H1 (cell line): Measurements from ENCODE around the gene TRAT1. TPM values are rescaled to one million over a fixed set of nuclear protein-coding genes. Genes with fewer than 3 reads are reported as not detected.
A peak's percentile ranks its signal among the peaks of the same experiment; 100 is the strongest.

ENCODE experiments used
- CTCF ChIA-PET: fragments of 300-600 bp; sonication (Branson Sonifier 250); formaldehyde crosslinking; loops from one replicate; lab custom pipeline; 2021; ENCODE audit not compliant: partially characterized antibody; lab: Charles Lee
- POLR2A ChIA-PET: fragments of 300-600 bp; sonication (Branson Sonifier 250); formaldehyde crosslinking; loops from one replicate; lab custom pipeline; 2021; ENCODE audit warnings: inconsistent platforms; ENCODE audit not compliant: partially characterized antibody; lab: Charles Lee
- DNase-seq, 2 experiments: peaks; one replicate each; pipeline versions ENCODE4 v3.0.0 to v3.0.0-alpha.2; 2010 to 2022; ENCODE audit warnings: low spot score in 2 of 2, low read depth in 1 of 2, mixed read lengths in 1 of 2
- FAIRE-seq: peaks from 2 replicates; lab custom pipeline; 2011; peaks lifted over from hg19 to GRCh38; lab: Jason Lieb, UNC
- H2AFZ ChIP-seq: 2 replicates; pipeline ENCODE4 v1.8.1; 2012; ENCODE audit warnings: low read length, inconsistent platforms
- H2AK5ac ChIP-seq: 2 replicates; pipeline ENCODE4 v1.6.1; 2013; ENCODE audit warnings: low read depth, low read length
- H2BK120ac ChIP-seq: replicated peaks from 2 replicates; pipeline ENCODE3; 2013; ENCODE audit warnings: low read depth, low read length, inconsistent platforms
- H2BK12ac ChIP-seq: 2 replicates; pipeline ENCODE4 v1.6.1; 2013; ENCODE audit warnings: low read depth, low read length
- H2BK15ac ChIP-seq: 2 replicates; pipeline ENCODE4 v1.6.1; 2013; ENCODE audit warnings: low read length
- H2BK20ac ChIP-seq: 2 replicates; pipeline ENCODE4 v1.6.1; 2013; ENCODE audit warnings: low read length
- H2BK5ac ChIP-seq: 2 replicates; pipeline ENCODE4 v1.6.1; 2013; ENCODE audit warnings: low read depth, low read length
- H3K14ac ChIP-seq: 2 replicates; pipeline ENCODE4 v1.6.1; 2013; ENCODE audit warnings: inconsistent platforms; ENCODE audit not compliant: insufficient read length
- H3K18ac ChIP-seq: 2 replicates; pipeline ENCODE4 v1.6.1; 2013; ENCODE audit warnings: low read length; ENCODE audit errors: extremely low read depth
- H3K23ac ChIP-seq: 2 replicates; pipeline ENCODE4 v1.6.1; 2013; ENCODE audit warnings: inconsistent platforms; ENCODE audit not compliant: insufficient read length
- H3K23me2 ChIP-seq: 2 replicates; pipeline ENCODE4 v1.6.1; 2013; ENCODE audit warnings: low read depth, low read length
- H3K27ac ChIP-seq: 2 replicates; pipeline ENCODE4 v1.6.1; 2011; ENCODE audit warnings: low read depth, low read length, inconsistent platforms
- H3K27me3 ChIP-seq, 4 experiments: replicated peaks in 1 of 4; 1 replicate in 1 of 4; 2 replicates in 3 of 4; pipeline versions ENCODE4 v1.6.1 to v1.8.1; 2011 to 2013; ENCODE audit warnings: low read length in 3 of 4, mild to moderate bottlenecking in 3 of 4, inconsistent platforms in 2 of 4, mixed read lengths in 2 of 4, moderate library complexity in 1 of 4; ENCODE audit not compliant: control insufficient read depth in 3 of 4, insufficient read depth in 3 of 4; ENCODE audit errors: extremely low read depth in 1 of 4
- H3K36me3 ChIP-seq, 4 experiments: 2 replicates each; pipeline versions ENCODE4 v1.6.1 to v1.8.1; 2011 to 2013; ENCODE audit warnings: mild to moderate bottlenecking in 4 of 4, low read length in 3 of 4, moderate library complexity in 2 of 4, control low read depth in 1 of 4, inconsistent platforms in 1 of 4; ENCODE audit not compliant: insufficient read depth in 4 of 4, control insufficient read depth in 2 of 4
- H3K4ac ChIP-seq: replicated peaks from 2 replicates; pipeline ENCODE3; 2013; ENCODE audit warnings: low read length, low read depth, mixed read lengths, inconsistent platforms; ENCODE audit not compliant: insufficient read length
- H3K4me1 ChIP-seq, 4 experiments: replicated peaks in 1 of 4; 1 replicate in 1 of 4; 2 replicates in 3 of 4; pipeline versions ENCODE4 v1.6.1 to v1.8.1; 2011 to 2013; ENCODE audit warnings: low read length in 3 of 4, inconsistent platforms in 2 of 4, mixed read lengths in 1 of 4; ENCODE audit not compliant: insufficient read depth in 4 of 4, control insufficient read depth in 3 of 4
- H3K4me2 ChIP-seq, 2 experiments: 2 replicates each; pipeline versions ENCODE4 v1.6.1 to v1.8.1; 2011 to 2013; ENCODE audit warnings: low read depth in 2 of 2, low read length in 2 of 2, control low read depth in 1 of 2, inconsistent platforms in 1 of 2, mild to moderate bottlenecking in 1 of 2; ENCODE audit not compliant: insufficient read depth in 1 of 2
- H3K4me3 ChIP-seq, 4 experiments: fragments of 200-600, 300-600 bp in 1 of 4; sonication (generic), shearing (Covaris generic), sonication (Bioruptor Twin) in 1 of 4; 2 replicates each; pipeline versions ENCODE4 v1.5.1 to v1.8.1; 2011 to 2016; ENCODE audit warnings: low read length in 4 of 4, low read depth in 3 of 4, control low read depth in 2 of 4, inconsistent platforms in 2 of 4, mild to moderate bottlenecking in 2 of 4, mixed read lengths in 1 of 4, moderate library complexity in 1 of 4; ENCODE audit not compliant: insufficient read depth in 2 of 4; ENCODE audit errors: extremely low read depth in 1 of 4
- H3K56ac ChIP-seq: replicated peaks from 2 replicates; pipeline ENCODE3; 2013; ENCODE audit warnings: low read depth, mild to moderate bottlenecking, mixed read lengths, low read length, inconsistent platforms; ENCODE audit not compliant: insufficient read length
- H3K79me1 ChIP-seq: 2 replicates; pipeline ENCODE4 v1.6.1; 2013; ENCODE audit warnings: low read depth, low read length, control low read depth
- H3K79me2 ChIP-seq, 2 experiments: 2 replicates each; pipeline versions ENCODE4 v1.6.1 to v1.8.1; 2012 to 2013; ENCODE audit warnings: low read length in 2 of 2, mild to moderate bottlenecking in 2 of 2, inconsistent platforms in 1 of 2; ENCODE audit not compliant: insufficient read depth in 2 of 2, control insufficient read depth in 1 of 2
- H3K9ac ChIP-seq, 4 experiments: replicated peaks in 1 of 4; 1 replicate in 1 of 4; 2 replicates in 3 of 4; pipeline versions ENCODE4 v1.6.1 to v1.8.1; 2011 to 2013; ENCODE audit warnings: low read depth in 3 of 4, low read length in 3 of 4, control low read depth in 2 of 4, mild to moderate bottlenecking in 2 of 4, moderate library complexity in 2 of 4, inconsistent platforms in 1 of 4; ENCODE audit errors: extremely low read depth in 1 of 4
- H3K9me3 ChIP-seq, 2 experiments: 2 replicates each; pipeline versions ENCODE4 v1.6.1 to v1.8.1; 2012 to 2013; ENCODE audit warnings: mild to moderate bottlenecking in 2 of 2, moderate library complexity in 2 of 2, control low read depth in 1 of 2, inconsistent platforms in 1 of 2, low read depth in 1 of 2, low read length in 1 of 2, mixed read lengths in 1 of 2; ENCODE audit not compliant: insufficient read depth in 2 of 2
- H4K20me1 ChIP-seq, 2 experiments: replicated peaks in 1 of 2; 2 replicates each; pipeline versions ENCODE3 to v1.8.1; 2011 to 2013; ENCODE audit warnings: inconsistent platforms in 2 of 2, low read length in 2 of 2, mild to moderate bottlenecking in 1 of 2; ENCODE audit not compliant: insufficient read depth in 2 of 2, control insufficient read depth in 1 of 2
- H4K5ac ChIP-seq: 2 replicates; pipeline ENCODE4 v1.6.1; 2013; ENCODE audit warnings: low read length, low read depth, mixed read lengths, inconsistent platforms; ENCODE audit not compliant: insufficient read length
- H4K8ac ChIP-seq: 2 replicates; pipeline ENCODE4 v1.8.0; 2013; ENCODE audit warnings: mild to moderate bottlenecking, moderate library complexity, low read length, inconsistent platforms; ENCODE audit not compliant: insufficient read depth; ENCODE audit errors: extremely low read depth
- H4K91ac ChIP-seq: replicated peaks from 2 replicates; pipeline ENCODE3; 2013; ENCODE audit warnings: low read length, mixed read lengths, inconsistent platforms; ENCODE audit not compliant: insufficient read length
- CBX8 ChIP-seq: fragments of 300-800, 300-1000 bp; sonication (generic); IDR thresholded peaks from 2 replicates; pipeline ENCODE4 v1.7.1; 2016; ENCODE audit warnings: low read depth, low read length, borderline replicate concordance
- GTF2F1 ChIP-seq: IDR thresholded peaks from 2 replicates; pipeline ENCODE4 v1.6.1; 2012; ENCODE audit warnings: low read depth, low read length, improper control_type of control experiment, borderline replicate concordance
- RNF2 ChIP-seq: fragments of 200-900, 300-1000 bp; sonication (generic); IDR thresholded peaks from 2 replicates; pipeline ENCODE4 v1.7.1; 2016; ENCODE audit warnings: borderline replicate concordance, low read depth, mild to moderate bottlenecking, antibody characterized with exemption, low read length; ENCODE audit not compliant: poor library complexity, severe bottlenecking; ENCODE audit errors: missing control alignments
- WGBS, 2 experiments: shearing (Covaris generic) in 1 of 2; methylation state at CpG; one replicate each; pipeline versions ENCODE4 v1.1.6 to v1.1.7; 2013 to 2015; ENCODE audit warnings: low lambda C conversion rate in 2 of 2, mixed read lengths in 2 of 2, inconsistent platforms in 1 of 2, low coverage in 1 of 2, missing lambda C conversion rate in 1 of 2; ENCODE audit not compliant: insufficient replicate concordance in 2 of 2, insufficient coverage in 1 of 2, insufficient read length in 1 of 2; ENCODE audit errors: extremely low coverage in 1 of 2, missing lambda C conversion rate in 1 of 2; 5-methylcytosine and 5-hydroxymethylcytosine counted together
- polyA plus RNA-seq, 7 experiments: library from polyadenylated mRNA; depleted of rRNA in 3 of 7; stranded (reverse) in 5 of 7; unstranded in 2 of 7; fragments of >200 nt in 5 of 7; fragments of 200-250 nt in 2 of 7; gene quantifications; 1 replicate in 5 of 7; 2 replicates in 1 of 7; 4 replicates in 1 of 7; pipeline versions ENCODE4 v1.2.1 to v1.2.3, GENCODE V29; 2011 to 2013; ENCODE audit warnings: missing spikeins in 2 of 7, mixed read lengths in 2 of 7
- total RNA-seq: library from RNA; stranded (reverse); fragmentation: NEBNext Ultra II Directional; extraction: Animal tissue kit (Norgen Biotek cat#: 25700); gene quantifications from 2 replicates; pipeline ENCODE4 v1.2.1, GENCODE V29; 2021
- TF ChIP-seq, protein P1 (sequence below): IDR thresholded peaks from 2 replicates; pipeline ENCODE4 v1.6.1; 2011; ENCODE audit warnings: low read length, improper control_type of control experiment

TRAT1 gene
- total and polyA plus RNA-seq, 2 of the 8 experiments (the other 6 are each of a cell fraction or from before 2014, with no cell fraction given) = not detected

DNA sequence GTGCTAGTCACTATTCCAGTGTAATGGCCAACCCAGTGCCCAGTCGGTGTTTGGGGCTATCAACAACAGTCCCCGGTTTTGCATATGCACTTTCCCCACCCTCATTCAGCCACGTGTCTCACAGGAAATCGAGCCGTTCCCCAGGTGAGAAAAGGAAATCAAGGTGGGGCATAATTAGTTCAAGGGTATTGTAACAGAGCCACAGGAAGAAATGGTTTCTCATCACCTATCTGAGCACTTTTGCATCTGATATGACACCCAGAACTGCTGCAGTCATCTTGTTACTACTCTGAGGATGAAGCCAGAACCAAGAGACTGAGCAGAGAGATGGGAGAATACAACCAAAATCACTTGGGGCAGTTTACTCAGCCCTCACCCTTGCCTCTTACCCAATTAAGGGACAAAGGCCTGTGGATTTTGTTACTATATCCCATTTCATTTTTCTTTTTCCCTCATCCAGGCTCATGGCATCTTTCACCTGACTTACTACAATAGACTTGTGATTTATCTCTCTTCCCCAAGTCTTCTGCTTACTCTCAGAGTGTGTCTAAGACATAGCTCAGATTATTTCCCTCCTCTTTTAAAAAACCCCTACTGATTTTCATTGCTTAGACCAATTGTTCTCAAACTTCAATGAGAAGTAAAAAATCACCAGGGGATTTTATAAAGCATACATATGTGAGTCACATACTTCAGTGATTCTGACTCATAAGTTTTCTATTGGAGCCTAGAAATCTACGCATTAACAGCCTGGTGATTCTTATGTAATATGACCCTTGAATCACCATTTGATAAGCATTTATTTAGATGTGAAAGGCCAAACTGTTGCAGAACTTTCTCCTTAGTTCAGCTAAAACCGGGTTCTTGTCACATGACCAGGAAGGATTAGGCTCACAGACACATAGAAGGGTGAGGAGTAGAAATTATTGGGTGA, 40.5 kb downstream of the TRAT1 start:
- Histone ChIP-seq H4K5ac (no peak overlapping the region), H3K4me1 (peaks cover 0 to 5% (median 0%) of the 10 kb centered on the region in 4 experiments; a peak in 1 of 7 replicates), H2AFZ (peak overlapping the region; percentile 82; the same call in 1 of the 2 replicates), H3K4ac (no peak overlapping the region), H4K20me1 (no peaks in the 10 kb centered on the region), H3K27ac (no peak overlapping the region), H4K91ac (no peak overlapping the region), H2BK12ac (no peak overlapping the region), H4K8ac (no peak overlapping the region), H3K79me2 (no peaks in the 10 kb centered on the region), H3K9ac (no peak overlapping the region), H3K36me3 (no peaks in the 10 kb centered on the region), H2BK5ac (no peak overlapping the region), H3K4me3 (no peak overlapping the region), H2BK20ac (no peak overlapping the region)
- FAIRE-seq = no peak
- 67% methylated on average over 7 of the region's 7 CpGs; no CpG with 5 or more reads in 1 of the 2 experiments for WGBS, 2 experiments
- TF ChIP-seq GTF2F1 (no peak), CBX8 (no peak), RNF2 (no peak)
- TF ChIP-seq, protein P1, sequence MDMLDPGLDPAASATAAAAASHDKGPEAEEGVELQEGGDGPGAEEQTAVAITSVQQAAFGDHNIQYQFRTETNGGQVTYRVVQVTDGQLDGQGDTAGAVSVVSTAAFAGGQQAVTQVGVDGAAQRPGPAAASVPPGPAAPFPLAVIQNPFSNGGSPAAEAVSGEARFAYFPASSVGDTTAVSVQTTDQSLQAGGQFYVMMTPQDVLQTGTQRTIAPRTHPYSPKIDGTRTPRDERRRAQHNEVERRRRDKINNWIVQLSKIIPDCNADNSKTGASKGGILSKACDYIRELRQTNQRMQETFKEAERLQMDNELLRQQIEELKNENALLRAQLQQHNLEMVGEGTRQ = no peak
- TF ChIP-seq, all 59 proteins: peak for 0
- Histone ChIP-seq H2BK120ac (no peak overlapping the region), H3K9me3 (peaks cover 0 to 7% of the 10 kb centered on the region in 2 experiments; a peak in 1 of 4 replicates), H3K18ac (no peak overlapping the region), H3K23me2 (no peaks in the 10 kb centered on the region), H2BK15ac (no peak overlapping the region), H2AK5ac (no peak overlapping the region), H3K56ac (no peak overlapping the region), H3K14ac (no peak overlapping the region), H3K4me2 (no peak overlapping the region), H3K23ac (no peak overlapping the region), H3K79me1 (no peaks in the 10 kb centered on the region), H3K27me3 (no peaks in the 10 kb centered on the region)
- no peak for DNase-seq
- ChIA-PET POLR2A (no interaction called here), CTCF (interaction anchor here (0.8 to 1.9 kb wide), 3 partner anchors 24 to 201 kb away, joined by 3 to 6 read pairs (median 4); no protein-coding TSS in a partner anchor)
